ENCODE measurements around the gene UPK3B.
"Not testable (repeated sequence)": the region's sequence is repeated elsewhere in the genome, so short reads cannot be mapped to it uniquely, and the experiment has no call there.

Gene UPK3B

DNA sequence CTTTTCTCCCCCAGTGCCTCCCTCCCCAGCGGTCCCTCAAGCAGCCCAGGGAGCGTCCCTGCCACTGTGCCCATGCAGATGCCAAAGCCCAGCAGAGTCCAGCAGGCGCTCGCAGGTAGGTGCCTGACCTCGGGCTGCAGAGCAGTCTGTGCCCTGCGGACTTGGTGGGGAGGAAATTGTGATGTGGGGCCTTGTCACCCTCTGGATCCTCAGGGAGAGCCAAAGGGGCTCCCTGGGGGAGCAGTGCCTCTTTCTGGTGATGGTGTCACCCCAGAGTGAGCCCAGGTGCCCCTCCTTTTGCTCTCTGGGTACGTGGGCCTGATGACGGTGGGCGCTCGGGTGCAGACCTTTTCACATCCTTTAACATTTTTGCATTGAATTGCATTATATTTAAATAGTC is 18.2 kb upstream of the UPK3B start:
- DNase-seq = not testable (repeated sequence)

GRCh38 chr7:76495717-76496116 is 14.6 kb upstream of the UPK3B start:
- DNase-seq = not testable (repeated sequence)

- not testable (repeated sequence) for DNase-seq
These were observed 12.3 kb upstream of the UPK3B start for GRCh38 chr7:76497918-76498582.

DNA sequence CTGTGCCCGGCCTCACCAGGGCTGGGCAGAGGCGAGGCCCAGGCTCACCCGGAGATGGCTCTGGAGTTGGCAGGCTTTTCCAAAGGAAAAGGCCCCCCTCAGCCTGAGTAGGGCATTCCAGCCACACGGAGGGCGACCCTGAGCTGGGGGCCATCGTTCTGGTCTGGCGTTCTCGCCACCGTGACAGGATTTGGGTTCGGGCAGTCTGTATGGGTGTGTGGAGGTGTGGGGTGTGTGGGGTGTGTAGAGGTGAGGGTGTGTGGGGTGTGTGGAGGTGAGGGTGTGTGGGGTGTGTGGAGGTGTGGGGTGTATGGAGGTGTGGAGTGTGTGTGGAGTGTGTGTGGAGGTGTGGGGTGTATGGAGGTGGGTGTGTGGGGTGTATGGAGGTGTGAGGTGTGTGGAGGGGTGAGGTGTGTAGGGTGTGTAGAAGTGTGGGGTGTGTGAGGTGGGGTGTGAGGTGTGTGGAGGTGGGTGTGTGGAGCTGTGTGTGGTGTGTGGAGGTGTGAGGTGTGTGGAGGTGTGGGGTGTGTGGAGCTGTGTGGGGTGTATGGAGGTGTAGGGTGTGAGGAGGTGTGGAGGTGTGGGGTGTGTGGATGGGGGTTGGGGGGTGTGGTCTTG is 11.7 kb upstream of the UPK3B start:
- DNase-seq = not testable (repeated sequence)

DNA sequence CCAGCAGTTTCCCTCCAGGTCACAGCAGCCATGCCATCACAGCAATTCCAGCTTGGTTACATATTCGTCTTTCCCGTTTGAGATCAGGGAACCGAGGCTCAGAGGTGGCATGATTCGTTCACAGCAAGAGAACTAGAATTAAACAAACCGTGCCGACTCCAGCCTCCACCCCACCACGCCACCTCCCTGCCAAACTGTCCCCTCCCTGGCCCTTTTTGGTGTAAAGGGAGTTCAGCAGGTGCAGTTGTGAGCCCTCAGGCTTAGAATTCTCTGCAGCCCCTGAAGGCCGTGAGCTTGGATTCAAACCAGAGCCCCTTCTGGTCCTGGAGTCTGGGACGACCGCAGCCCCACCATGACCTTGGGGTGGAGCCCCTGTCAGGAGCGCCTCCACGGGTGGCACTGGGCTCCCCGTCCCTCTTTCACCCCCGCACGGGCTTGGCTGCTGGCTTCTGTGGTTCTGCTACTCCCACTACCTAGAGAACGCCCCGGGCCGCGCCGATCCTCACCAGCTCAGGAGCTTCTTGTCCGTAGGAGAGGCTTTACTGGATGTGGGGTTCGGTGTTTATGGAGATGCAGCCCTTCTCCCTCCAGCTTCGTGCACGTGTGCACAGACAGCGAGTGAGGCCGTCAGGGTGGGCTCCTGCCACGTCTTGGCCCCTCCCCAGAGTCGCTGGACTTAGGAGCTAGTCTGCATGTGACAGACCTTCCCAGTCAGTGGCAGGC is 11.0 kb upstream of the UPK3B start:
- not testable (repeated sequence) for DNase-seq

GRCh38 chr7:76499924-76500241 is 10.5 kb upstream of the UPK3B start:
- DNase-seq = not testable (repeated sequence)

GRCh38 chr7:76502224-76502623 is 8.1 kb upstream of the UPK3B start:
- not testable (repeated sequence) for DNase-seq

DNA sequence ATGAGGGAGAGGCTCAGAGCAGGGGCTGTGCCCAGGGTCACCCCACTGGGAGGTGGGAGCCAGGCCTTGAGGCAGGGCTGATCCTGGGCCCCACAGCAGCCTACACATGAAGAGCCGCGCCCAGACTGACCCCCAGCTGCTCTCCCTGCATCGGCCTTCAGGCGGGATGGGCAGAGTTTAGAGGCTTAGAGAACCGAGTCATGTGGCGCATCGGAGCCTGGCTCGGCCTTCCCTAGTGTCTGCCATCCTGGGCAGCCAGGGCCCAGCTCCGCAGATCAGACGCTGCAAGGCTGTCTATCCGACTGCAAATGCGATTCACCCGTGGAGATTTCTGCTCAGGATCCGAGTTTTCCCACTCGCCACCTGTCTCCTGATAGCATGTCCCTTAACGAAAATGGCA is 7.5 kb upstream of the UPK3B start:
- DNase-seq = not testable (repeated sequence)

DNA sequence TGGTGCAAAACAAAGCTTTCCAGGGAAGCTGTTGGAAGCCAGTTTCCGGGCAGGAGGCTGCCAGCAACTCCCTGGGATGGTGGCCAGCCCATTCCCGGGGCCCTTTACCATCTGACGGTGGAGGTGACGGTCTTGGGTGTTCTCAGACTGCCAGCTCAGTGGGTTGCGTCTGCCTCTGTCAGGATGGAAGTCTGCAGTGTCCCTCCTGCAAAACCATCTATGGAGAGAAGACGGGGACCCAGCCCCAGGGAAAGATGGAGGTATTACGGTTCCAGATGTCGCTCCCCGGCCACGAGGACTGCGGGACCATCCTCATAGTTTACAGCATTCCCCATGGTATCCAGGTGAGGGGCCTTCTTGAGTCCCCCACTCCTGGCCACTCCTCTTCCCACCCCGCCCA is 7.1 kb upstream of the UPK3B start:
- not testable (repeated sequence) for DNase-seq

DNA sequence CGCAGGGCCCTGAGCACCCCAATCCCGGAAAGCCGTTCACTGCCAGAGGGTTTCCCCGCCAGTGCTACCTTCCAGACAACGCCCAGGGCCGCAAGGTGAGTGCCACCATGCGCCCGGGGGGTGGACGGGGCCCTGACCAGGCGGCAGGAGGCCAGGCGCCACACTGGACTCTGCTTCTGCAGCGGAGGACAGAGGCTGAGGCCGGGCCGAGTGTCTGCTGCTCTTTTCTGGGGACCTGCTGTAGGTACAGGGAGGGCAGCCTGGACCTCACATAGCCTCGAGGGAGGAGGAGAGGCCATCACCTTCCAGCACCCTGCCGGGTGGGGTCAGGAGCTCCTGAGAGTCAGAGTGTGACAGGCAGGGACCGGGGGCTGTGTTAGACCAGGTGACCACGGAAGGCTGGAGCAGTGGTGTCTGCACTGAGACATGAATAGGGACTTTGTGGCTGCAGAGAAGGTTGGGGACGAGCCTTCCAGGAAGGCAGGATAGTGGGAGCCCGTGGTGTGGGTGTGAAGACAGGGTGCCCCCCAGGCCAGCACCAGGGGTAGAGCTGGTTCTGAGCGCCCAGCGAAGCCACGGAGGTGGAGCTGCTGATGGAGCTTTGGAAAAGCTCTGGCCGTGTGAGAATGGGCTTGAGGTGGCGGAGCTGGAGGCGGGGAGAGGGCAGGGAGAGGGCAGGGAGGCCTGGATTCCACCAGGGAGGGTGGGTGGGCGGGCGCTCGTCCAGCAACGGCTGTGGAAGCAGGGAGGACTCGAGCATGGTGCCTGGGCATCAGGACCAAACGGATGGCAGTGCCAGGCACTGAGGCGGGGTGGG is 5.8 kb upstream of the UPK3B start:
- not testable (repeated sequence) for DNase-seq

DNA sequence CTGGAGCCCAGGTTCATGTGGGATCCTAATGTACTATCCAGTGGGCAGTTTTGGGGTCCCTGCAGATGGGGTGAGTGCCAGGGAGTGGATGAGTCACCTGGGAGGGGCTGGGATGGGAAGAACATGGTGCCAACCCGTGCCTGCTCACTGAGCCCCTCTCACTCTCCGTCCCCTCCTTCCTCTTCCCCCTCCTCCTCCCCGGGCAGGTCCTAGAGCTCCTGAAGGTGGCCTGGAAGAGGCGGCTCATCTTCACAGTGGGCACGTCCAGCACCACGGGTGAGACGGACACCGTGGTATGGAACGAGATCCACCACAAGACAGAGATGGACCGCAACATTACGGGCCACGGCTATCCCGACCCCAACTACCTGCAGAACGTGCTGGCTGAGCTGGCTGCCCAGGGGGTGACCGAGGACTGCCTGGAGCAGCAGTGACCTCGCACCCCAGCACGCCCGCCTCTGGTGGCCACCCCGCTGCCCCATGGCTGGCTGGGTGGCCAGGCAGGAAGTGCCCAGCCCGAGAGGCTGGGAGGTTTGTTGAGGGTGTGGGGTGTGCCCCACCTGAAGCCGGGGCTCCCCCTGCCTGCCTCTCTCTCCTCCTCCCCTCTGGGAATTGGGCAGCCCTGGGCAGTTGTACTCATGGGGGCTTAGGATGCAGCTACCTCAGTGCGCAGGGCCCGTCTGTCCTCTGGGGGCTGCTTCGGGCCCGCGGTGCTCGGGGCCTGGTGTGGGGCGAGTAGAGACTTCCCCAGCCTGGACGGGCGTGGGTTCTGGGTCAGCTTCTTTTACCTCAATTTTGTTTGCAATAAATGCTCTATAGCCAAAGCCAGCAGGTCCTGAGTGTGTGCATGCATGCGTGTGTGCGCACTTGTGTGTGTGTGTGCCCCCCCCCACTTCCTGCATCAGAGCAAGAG is 4.9 kb upstream of the UPK3B start:
- no peak for DNase-seq

DNA sequence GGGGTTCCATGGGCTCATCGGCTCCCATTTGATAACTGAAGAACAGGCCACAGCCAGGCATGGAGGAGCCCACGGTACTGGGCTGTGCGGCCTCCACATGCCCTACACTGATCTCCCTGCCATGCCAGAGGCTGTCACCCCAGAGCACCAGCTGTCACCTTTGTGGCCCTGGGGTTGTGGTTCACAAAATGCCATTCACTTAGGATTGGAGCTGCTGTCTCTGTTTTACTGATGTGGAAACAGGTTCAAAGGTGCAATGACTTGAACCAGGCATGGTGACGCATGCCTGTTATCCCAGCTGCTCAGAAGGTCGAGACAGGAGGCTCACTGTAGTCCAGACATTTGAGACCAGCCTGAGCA is 4.3 kb upstream of the UPK3B start:
- no peak for DNase-seq

GRCh38 chr7:76506643-76507042 is 3.7 kb upstream of the UPK3B start:
- DNase-seq = not testable (repeated sequence)

DNA sequence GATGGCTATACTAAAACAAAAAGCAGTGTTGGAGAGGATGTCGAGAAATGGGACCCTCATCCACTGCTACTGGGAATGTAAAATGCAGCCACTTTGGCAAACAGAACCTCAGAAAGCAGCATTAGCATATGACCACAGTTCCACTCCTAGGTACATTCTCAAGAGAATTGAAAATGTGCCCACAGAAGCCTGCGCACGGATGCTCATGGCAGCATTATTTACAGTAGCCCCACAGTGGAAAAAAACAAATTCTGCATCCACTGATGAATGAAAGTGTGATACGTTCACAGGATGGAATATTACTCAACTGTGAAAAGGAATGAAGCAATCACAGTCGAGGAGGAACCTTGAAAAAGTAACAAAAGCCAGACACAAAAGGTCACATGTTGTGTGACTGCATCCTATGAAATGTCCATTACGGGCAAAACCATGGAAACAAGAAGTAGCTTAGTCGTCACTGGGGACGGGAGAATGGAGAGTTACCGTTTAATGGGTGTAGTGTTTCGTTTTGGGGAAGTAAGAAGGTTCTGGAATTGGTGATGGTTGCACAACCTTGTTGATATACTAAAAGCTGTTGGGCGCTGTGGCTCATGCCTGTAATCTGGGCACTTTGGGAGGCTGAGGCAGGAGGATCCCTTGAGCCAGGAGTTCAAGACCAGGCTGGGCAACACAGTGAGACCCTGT is 2.5 kb upstream of the UPK3B start:
- DNase-seq = no peak

- not testable (repeated sequence) for DNase-seq
These were observed 1.0 kb downstream of the UPK3B start for GRCh38 chr7:76511200-76511910.

DNA sequence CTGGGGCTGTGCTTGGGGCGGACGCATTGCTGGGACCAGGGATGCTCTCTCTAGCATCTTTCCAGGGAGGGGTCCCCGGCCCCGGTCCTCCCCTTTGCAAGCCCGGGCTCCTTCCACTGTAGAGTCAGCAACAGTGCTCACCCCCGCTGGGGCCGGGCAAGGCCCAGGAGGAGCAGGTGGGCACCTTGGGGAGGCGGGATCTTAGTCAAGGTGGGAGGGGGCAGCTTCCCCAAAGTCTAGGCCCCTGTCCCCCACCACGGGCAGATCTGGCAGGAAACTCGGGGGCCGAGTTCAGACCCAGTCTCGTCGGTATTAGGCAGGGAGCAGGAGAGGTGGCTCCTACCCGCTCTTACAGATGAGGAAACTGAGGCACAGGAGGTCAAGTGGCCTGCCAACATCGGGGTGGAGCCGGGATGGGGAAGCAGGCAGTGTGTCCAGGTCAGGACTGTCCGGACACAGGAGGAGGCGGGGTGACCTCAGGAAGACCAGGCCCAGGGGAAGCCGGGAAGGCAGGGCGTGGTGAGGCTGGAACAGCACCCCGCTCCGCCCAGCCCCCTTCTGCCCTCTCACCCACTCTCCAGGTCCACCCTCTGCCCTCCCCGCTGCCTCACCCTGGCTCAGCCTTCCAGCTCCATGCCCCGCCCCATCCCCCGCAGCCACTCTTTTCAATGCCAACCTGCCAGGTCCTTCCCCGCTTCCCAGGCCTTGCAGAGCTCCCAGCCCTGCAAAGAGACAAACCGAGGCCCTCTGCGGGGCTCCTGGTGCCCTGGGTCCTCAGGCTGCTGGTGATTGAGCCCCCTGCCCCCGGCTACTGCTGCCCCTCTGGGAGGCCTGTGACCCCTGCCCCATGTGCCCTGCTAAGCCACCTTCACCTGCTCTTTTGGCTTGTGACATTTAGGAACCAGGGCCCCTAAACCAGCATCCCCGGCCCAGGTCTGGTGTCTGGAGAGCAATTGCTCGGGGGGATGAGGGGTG is 1.8 kb downstream of the UPK3B start:
- not testable (repeated sequence) for DNase-seq

- no peak for DNase-seq
These were observed 2.8 kb downstream of the UPK3B start for GRCh38 chr7:76512941-76513816.

Data from NK-92 treated with Interleukin-12 subunit alpha and Interleukin-12 subunit beta, amount 100 ng/mL, for 24 hours (cell line).